ENCODE results near the gene SLC38A3.
A peak's percentile ranks its signal among the peaks of the same experiment; 100 is the strongest.

Gene SLC38A3

GRCh38 chr3:50190936-50191660, 14.0 kb upstream of the SLC38A3 start, which contains the start of gene GNAT1:
Gene GNAT1, plus strand, starts transcription at chr3:50191610. Its CDS starts 116 bp downstream, at chr3:50191726.
- DNase-seq (ENCODE audit: low read depth in 1 of 2, low spot score in 1 of 2): no peak

DNA sequence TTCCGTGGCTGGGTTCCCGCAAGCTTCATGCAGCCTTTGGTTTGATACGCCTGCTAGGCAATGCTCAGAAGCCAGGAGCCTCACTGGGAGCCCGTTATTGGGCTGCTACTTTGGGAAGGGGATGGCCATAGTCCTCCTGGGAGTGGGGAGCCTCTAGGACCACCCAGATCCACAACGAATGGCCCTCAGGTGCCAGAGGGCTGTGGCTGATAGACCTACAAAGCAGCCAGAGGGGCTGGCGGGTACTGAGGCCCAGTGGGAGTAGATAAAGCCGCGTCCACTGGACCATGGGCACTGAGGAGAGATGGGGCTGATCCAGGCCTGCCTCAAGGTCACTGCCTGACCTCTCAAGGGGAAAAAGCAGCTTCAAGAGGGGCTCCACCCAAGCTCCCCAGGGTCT, 12.9 kb upstream of the SLC38A3 start:
- DNase-seq (ENCODE audit: low read depth in 1 of 2, low spot score in 1 of 2): no peak

DNA sequence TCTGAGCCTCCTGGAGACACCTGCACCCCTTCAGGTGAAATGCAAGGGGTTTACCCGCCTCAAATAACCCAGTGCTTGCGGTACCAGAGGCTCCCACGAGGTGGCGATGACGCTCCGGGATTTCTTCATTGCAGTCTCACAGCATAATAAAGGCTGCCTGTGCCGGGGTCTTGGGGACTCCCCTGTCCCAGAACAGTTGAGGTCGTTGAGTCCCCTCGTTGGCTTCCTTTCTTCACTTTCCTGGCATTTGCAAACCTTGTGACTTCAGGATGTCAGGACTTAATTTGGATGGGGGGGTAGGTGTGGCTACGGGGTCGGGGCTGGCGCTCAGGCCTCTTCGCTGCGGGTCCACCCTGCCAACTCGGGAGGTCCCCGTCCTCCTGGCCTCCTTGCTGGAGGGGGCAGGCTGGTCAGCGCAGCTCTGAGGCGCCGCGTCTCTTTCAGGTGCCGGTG, 12.4 kb upstream of the SLC38A3 start:
- peak; percentile 69 to 83 for DNase-seq (ENCODE audit: low read depth in 1 of 2, low spot score in 1 of 2)

DNA sequence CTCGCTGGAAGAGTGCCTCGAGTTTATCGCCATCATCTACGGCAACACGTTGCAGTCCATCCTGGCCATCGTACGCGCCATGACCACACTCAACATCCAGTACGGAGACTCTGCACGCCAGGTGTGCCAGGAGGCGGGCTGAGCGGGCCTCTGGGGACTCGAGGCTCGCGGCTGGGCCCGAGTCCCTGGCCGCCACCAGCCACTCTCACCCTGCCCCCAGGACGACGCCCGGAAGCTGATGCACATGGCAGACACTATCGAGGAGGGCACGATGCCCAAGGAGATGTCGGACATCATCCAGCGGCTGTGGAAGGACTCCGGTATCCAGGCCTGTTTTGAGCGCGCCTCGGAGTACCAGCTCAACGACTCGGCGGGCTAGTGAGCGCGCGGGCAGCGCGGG, 11.8 kb upstream of the SLC38A3 start:
- DNase-seq (ENCODE audit: low read depth in 1 of 2, low spot score in 1 of 2): no peak

DNA sequence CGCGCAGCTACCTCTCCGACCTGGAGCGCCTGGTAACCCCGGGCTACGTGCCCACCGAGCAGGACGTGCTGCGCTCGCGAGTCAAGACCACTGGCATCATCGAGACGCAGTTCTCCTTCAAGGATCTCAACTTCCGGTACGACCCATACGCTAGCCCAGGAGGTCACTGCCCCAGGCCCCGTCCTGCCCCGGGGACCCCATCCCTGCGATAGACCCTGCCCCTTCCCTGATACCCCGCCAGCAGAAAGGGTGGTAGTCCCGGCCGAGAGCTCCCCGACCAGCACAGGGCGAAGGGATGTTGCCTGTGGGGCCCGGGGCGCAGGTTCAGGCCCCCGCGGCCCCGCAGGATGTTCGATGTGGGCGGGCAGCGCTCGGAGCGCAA, 11.3 kb upstream of the SLC38A3 start:
- no peak for DNase-seq (ENCODE audit: low read depth in 1 of 2, low spot score in 1 of 2)

GRCh38 chr3:50194128-50194902, 10.8 kb upstream of the SLC38A3 start:
- DNase-seq (ENCODE audit: low read depth in 1 of 2, low spot score in 1 of 2): peak; percentile 71 to 77

DNA sequence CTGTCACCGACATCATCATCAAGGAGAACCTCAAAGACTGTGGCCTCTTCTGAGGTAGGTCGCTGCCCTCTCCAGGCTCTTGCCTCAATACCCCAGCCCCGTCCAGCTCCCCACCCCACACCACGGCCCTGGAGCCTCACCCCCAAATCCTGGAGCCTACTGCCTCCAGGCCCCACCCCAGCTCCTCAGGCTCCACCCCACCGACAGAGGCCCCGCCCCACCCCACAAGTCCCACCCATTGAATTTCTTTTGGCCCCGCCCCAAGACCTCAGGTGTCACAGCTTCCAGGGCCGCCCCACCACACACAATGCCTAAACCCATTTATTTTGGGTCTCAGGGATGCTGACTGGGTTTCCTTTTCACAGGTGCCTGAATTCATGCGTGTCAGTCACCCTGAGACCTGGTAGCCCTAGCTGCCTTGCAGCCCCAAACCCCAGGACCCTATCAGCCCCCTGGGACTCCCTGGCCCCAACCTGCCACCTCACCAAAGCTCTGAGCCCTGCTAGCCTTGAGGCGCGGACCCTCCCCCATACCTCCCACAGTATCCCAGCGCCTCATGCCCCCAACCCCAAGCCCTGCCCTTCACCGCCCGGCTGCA, 10.1 kb upstream of the SLC38A3 start:
- no peak for DNase-seq (ENCODE audit: low read depth in 1 of 2, low spot score in 1 of 2)

GRCh38 chr3:50195501-50196252, 9.4 kb upstream of the SLC38A3 start:
- no peak for DNase-seq (ENCODE audit: low read depth in 1 of 2, low spot score in 1 of 2)

- DNase-seq (ENCODE audit: low read depth in 1 of 2, low spot score in 1 of 2): no peak
Measured at GRCh38 chr3:50196253-50196801, 8.7 kb upstream of the SLC38A3 start.

- DNase-seq (ENCODE audit: low read depth in 1 of 2, low spot score in 1 of 2): no peak
Measured at GRCh38 chr3:50201573-50202315, 3.3 kb upstream of the SLC38A3 start.

DNA sequence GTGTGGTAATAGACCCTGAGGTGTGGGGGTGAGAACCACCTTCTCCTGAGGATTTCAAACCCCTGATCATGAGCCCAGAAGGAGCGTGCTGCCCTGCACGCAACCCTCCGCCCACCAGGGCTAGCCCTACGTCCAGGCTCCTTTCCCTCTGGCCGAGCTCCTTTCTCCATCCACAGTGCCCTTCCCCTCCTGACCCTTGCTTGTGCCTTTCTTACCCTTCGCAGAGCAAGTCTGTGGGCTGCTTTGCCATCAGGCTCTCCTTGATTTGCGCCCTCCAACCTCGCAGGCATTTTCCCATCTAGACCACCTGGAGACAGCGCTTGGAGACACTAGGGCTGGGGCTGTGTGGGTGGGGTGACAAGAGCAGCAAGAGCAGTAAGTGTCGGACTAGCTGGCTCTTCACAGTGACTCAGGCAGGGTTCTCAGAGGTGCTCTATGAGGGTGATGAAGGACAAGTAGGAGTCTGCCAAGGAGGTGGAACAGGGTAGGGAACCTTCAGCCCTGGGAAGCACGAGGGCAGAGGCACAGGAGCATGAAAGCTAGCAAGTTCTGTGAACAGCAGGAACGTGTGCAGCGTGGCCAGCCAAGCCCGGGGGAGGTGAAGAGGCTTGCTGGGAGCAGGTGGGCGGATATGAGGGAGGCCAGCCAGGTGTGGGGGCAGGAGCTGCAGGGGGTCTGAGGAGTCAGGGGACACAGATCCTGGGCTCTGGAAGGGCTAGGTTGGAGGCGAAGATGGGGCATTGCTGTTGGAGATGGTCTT, 2.5 kb upstream of the SLC38A3 start:
- DNase-seq (ENCODE audit: low read depth in 1 of 2, low spot score in 1 of 2): no peak

- DNase-seq (ENCODE audit: low read depth in 1 of 2, low spot score in 1 of 2): no peak
Measured at GRCh38 chr3:50203113-50203808, 1.8 kb upstream of the SLC38A3 start.

- DNase-seq (ENCODE audit: low read depth in 1 of 2, low spot score in 1 of 2): no peak
Measured at GRCh38 chr3:50203809-50204803, 965 bp upstream of the SLC38A3 start.

DNA sequence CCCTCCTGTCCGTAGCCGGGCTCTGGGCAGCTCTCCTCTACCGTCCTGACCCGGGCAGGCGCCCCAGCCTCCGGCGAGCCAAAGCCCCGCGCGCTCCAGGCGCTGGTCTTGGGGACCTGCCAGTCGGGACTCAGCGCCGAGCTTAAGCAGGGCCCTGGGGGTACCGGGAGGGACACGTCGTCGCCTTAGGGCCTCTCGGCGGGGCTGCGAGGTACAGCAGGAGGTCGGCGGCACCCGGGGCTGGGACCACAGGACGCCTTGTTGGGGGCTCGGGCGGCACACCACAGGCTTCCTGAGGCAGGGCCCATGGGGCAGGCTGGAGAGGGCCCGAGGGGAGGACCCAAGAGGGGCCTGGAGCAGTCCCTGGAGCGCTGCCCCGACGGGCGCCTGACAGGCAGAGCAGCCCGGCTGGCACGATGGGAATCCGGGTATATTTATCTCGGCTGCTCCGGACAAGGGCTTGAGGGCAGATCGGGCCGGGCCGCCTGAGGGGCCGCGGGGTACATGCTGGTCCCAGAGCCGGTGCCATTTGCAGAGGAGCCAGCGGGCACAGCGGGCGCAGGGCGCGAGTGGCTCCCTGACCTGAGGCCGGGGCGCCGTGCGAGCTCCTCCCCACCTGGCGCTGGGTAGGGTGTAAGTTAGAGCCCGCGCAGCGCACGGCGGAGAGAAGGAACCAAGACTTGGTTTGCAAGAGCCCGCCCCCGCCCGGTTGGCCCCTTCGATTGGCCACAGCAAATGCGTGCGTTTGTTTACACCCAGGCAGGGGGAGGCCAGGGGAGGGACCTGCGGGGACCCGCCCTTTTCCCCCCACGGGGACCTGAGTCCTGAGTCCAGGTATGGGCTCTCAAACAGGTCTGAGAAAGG, 574 bp downstream of the SLC38A3 start:
- DNase-seq (ENCODE audit: low read depth in 1 of 2, low spot score in 1 of 2): no peak

DNA sequence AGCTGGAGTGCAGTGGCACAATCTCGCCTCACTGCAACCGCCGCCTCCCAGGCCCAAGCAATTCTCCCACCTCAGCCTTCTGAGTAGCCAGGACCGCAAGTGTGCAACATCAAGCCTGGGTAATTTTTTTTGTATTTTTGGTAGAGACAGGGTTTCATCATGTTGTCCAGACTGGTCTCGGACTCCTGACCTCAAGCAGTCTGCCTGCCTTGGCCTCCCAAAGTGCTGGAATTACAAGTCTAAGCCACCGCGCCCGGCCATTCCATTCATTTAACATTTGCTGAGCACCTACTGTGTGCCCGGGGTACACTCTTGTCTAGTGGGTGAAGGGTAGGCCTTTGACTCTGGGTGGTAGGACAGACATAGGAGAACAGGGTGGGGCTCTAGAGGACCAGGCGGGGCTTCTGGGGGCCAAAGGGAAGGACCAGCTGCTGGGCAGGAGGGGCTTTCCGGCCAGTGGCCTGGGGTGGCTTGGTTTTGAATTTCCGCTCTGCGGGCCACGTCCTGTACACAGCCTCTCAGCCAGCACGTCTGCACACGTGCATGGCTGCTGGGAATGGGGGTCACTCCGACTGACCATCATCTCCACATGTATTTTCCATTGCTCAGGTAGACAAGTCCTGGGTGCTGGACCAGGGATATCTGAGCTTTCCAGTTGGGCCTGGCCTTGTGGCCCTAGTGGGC, 2.4 kb downstream of the SLC38A3 start:
- no peak for DNase-seq (ENCODE audit: low read depth in 1 of 2, low spot score in 1 of 2)

GRCh38 chr3:50208677-50209344, 3.7 kb downstream of the SLC38A3 start:
- no peak for DNase-seq (ENCODE audit: low read depth in 1 of 2, low spot score in 1 of 2)

All from stimulated activated CD4-positive, alpha-beta T cell treated with anti-CD3 and anti-CD28 coated beads, Interleukin-15, amount 100 ng/mL, for 1 hour (primary cell).